GM12865 (cell line): Measurements from ENCODE around the gene THRB.

Experiments used
- DNase-seq: peaks from one replicate; pipeline ENCODE4 v3.0.0; 2010; ENCODE audit warnings: low read depth
- H3K4me3 ChIP-seq: 2 replicates; pipeline ENCODE4 v1.5.1; 2011; ENCODE audit warnings: mild to moderate bottlenecking, low read depth, low read length, control low read depth
- CTCF ChIP-seq: IDR thresholded peaks from 2 replicates; pipeline ENCODE4 v1.5.1; 2011; ENCODE audit warnings: low read length, control low read depth, low read depth, inconsistent platforms; ENCODE audit not compliant: insufficient read depth; ENCODE audit errors: missing control alignments

The THRB gene

GRCh38 chr3:24507776-24508422 lies 13.2 kb upstream of the THRB start:
- no peak overlapping the region for H3K4me3 ChIP-seq
- DNase-seq = no peak
- TF ChIP-seq CTCF = no peak

GRCh38 chr3:24506966-24507775 lies 12.5 kb upstream of the THRB start:
- no peak for DNase-seq
- TF ChIP-seq CTCF = no peak
- no peak overlapping the region for H3K4me3 ChIP-seq

GRCh38 chr3:24505691-24506550 lies 11.3 kb upstream of the THRB start:
- H3K4me3 ChIP-seq = no peak overlapping the region
- no peak for DNase-seq
- TF ChIP-seq CTCF = no peak

- no peak for DNase-seq
- no peak for TF ChIP-seq CTCF
- H3K4me3 ChIP-seq = no peak overlapping the region
Measured at GRCh38 chr3:24504772-24505171, 10.1 kb upstream of the THRB start.

GRCh38 chr3:24503616-24504113 lies 9.0 kb upstream of the THRB start:
- no peak overlapping the region for H3K4me3 ChIP-seq
- peak; percentile 51 for DNase-seq
- TF ChIP-seq CTCF = no peak

GRCh38 chr3:24502690-24503089 lies 8.0 kb upstream of the THRB start:
- TF ChIP-seq CTCF = no peak
- no peak for DNase-seq
- H3K4me3 ChIP-seq = no peak overlapping the region
